ENCODE results near the gene FSIP1.

DNA sequence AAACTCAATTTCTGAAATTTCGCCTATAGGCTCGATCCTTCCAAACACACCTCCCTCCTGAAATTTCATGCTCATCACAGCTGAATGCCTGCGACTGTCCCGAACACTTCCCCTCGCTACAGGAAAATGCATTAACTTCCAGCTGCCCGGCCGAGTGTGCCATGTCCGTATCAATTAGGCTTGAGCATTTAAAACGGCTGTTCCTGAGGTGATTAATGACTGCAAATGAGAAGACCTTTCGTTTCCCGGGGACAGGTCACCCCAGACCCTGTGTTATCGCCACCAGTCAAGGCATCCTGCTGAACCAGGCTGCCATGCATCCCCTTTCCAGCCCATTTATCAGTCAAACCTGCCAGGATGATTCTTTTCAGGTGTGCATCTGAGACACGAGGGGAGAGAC lies 138.5 kb downstream of the FSIP1 start:
- no peak for TF ChIP-seq GATA2 (IDR thresholded peaks at IDR 0.05; ENCODE audit: low read depth, low read length)
- TF ChIP-seq GATA3 (IDR thresholded peaks at IDR 0.05; ENCODE audit: low read depth, low read length) = no peak
